T-helper 2 cell (primary cell): ENCODE data around the gene FRMD4A.
"Not testable (repeated sequence)": the region's sequence is repeated elsewhere in the genome, so short reads cannot be mapped to it uniquely, and the experiment has no call there.

ENCODE experiments used
- DNase-seq, 5 experiments: peaks; one replicate each; pipeline versions ENCODE4 v3.0.0 to v3.0.0-alpha.2; 2012 to 2022

FRMD4A gene

GRCh38 chr10:13971601-13972475, 358.9 kb downstream of the FRMD4A start:
- DNase-seq, result no peak

GRCh38 chr10:13970957-13971353, 359.8 kb downstream of the FRMD4A start:
- no peak for DNase-seq

GRCh38 chr10:13970236-13970956, 360.3 kb downstream of the FRMD4A start:
- no peak for DNase-seq

GRCh38 chr10:13969792-13970140, 361.0 kb downstream of the FRMD4A start:
- no peak for DNase-seq

- DNase-seq, result no peak
Observed at GRCh38 chr10:13969118-13969791, 361.5 kb downstream of the FRMD4A start.

- no peak for DNase-seq
Observed at GRCh38 chr10:13961853-13962252, 368.9 kb downstream of the FRMD4A start.

DNA sequence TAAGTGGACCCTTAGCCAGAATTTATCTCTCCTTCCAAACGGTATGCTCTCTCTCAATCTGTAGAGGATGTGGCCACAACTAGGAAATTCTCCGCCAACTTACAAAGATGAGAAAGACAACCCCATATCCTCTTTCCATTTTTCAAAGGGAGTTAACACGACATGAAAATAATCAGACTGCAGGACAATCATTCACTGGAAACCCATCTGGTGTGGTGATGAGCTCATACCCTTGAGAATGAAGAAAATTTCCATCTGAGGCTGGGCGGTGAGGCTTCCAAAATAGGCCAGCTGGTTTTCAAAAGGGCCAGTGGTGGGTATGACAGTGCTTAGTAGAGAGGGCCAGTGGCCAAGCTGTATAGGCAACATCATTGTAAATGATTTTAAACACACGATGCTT, 369.6 kb downstream of the FRMD4A start:
- DNase-seq, result no peak

DNA sequence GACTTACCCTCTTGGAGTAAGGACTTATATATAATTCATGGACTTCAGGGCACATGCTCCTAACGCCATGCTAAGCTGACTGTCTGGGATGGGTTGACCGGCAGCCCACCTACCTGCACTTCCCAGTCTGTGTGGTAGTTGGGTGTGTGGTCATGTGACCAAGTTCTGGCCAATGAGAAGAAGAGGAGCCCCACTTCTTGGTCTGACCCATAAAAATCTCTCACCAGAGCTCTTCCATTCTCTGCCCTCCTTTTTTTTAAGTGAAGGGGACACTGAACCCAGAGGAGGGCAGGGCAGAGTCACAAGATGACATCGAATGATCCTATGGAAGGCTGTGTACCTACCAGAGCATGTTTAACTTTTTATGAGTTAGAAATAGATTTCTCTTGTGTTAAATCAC, 370.1 kb downstream of the FRMD4A start:
- DNase-seq, result no peak

GRCh38 chr10:13959443-13960359, 371.0 kb downstream of the FRMD4A start:
- DNase-seq, result no peak

GRCh38 chr10:13957856-13958255, 372.9 kb downstream of the FRMD4A start:
- DNase-seq, result no peak

DNA sequence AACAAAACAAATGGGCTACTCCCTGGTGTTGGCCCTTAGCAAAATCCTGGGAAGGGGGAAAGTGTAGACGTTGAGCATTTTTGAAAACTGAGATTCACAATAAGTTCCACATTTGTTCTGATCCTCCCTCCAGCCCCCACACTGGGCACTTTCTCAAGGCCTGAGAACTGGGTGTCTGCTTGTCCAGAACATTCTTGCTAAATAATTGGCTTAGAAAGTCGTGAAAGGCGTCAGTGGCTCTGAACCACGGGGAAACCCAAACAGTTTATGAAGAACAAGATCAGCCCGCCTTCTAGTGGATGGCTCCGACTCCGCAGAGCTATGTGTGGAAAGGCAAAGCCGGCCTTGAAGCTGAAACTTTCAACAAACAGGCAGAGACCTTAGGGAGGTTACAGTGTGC, 373.9 kb downstream of the FRMD4A start:
- no peak for DNase-seq

GRCh38 chr10:13955409-13956068, 375.2 kb downstream of the FRMD4A start:
- no peak for DNase-seq

- not testable (repeated sequence) for DNase-seq
Observed at GRCh38 chr10:13954195-13954594, 376.5 kb downstream of the FRMD4A start.

DNA sequence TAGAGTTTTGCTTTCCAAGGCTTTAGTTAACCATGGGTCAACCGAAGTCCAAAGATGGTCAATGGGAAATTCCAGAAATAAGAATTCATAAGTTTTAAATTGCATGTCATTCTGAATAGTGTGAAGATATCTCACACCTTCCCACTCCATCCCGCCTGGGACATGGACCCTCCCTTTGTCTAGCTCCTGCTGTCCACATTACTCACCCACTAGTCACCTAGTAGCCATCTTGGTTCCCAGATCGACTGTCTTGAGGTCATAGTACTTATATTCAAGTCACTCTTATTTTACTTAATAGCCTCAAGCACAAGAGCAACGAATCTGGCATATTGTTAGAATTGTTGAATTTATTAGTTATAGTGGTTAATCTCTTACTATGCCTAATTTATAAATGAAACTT, 377.4 kb downstream of the FRMD4A start:
- no peak for DNase-seq

DNA sequence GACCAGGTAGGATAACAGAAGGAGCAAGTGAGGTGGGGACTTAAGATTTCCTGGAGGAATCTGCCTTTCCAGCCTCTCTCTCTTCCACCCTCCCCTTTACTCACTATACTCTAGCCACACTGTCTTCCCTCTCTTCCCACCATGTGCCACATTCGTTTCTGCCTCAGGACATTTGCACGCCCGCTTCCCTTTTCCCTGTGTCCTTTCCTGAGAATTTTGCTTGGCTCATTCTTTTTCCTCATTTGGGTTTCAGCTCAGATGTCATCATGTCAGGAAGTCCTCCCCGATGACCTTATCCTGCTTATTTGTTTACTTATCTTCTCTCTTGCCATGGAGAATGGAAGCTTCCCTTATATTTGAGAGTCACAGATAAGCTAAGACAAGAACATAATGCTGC, 380.2 kb downstream of the FRMD4A start:
- no peak for DNase-seq

GRCh38 chr10:13949844-13950542, 380.7 kb downstream of the FRMD4A start:
- no peak for DNase-seq

GRCh38 chr10:13946209-13946460, 384.6 kb downstream of the FRMD4A start:
- DNase-seq, result no peak

DNA sequence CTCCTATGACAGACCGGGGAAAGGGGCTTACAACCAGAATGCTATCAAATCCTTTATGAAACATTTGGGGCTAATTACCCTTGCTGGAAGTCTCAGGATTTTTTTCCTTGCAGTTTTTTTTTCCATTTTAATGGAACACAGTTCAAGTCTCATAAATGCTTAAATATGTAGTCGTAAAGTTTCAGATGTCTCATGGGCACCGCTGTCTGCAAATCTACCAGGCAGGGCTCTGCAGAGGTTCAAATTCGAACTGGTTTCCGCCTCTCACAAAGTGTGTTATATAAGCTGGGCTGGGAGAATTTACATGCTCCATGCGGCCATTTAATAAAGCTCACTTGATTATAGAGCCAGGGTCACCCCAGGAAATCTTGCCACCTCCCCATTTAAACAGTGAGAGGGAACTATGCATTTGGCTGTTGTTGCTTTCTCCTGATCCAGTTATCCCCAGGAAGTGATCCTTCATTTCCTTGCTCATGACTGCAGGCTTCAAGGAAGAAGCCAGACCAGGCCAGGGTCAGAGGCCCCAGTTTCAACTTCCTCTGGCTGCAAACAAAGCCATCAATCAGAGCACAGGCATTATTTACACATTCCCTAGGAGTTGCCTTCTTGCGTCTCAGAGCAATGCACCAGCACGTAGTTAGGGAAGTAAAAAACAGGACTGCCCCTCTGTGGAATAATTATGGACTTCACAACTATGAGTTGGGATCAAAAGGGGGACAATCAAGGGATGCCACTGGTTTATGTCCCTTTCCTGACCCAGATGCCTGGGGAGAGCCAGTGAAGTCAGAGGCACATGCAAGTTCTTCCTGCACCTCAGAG, 385.1 kb downstream of the FRMD4A start:
- DNase-seq, result no peak

- DNase-seq, result no peak
Observed at GRCh38 chr10:13944823-13945222, 385.9 kb downstream of the FRMD4A start.

DNA sequence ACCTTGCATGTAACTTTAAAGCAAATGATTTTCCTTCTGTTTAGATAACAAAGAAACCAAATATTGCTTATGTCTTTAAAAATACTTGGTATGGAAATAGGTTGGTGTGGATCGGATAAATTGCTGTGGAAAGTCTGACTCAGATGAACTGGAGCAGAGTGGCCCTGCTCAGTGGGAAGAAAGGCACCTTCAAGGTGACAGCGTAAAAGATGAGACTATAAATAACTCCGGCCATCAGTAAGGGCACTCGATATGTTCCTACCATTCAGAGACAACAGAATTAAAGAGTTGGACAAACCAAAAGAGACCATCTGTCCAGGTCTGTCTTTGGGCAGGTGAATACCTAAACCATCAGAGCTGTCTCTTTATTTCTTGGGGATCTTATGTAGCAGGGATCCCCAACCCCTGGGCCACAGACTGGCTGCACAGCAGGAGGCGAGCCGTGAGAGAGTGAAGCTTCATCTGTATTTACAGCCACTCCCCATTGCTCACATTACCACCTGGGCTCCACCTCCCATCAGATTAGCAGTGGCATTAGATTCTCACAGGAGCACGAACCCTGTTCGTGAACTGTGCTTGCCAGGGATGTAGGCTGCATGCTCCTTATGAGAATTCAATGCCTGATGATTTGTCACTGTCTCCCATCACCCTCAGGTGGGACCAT, 386.9 kb downstream of the FRMD4A start:
- no peak for DNase-seq
